ENCODE data around the gene NSD2. TPM values are rescaled to one million over a fixed set of nuclear protein-coding genes. Genes with fewer than 3 reads are reported as not detected.

Gene NSD2
- total RNA-seq (2014; rRNA removed; shearing (Covaris generic); ENCODE audit: low replicate concordance), result 54.9 and 64.9 TPM in 2 replicates

- Histone ChIP-seq H3K79me2 (ENCODE audit: low read length) (peaks cover 43% of the 10 kb centered on the region), H3K9me2 (replicated peaks; ENCODE audit: insufficient read depth, low read length) (no peaks in the 10 kb centered on the region), H3K27me3 (ENCODE audit: low read length) (no peaks in the 10 kb centered on the region), H4K20me1 (ENCODE audit: insufficient read depth, low read depth, low read length) (peaks cover 9% of the 10 kb centered on the region; the same call in 1 of the 2 replicates), H3K36me3 (ENCODE audit: insufficient read depth, low read length) (no peaks in the 10 kb centered on the region), H2AFZ (ENCODE audit: low read length) (peak within 1 kb of the TSS; percentile 91; the same call in 1 of the 2 replicates), H3K4me1 (ENCODE audit: low read length) (peaks cover 33% of the 10 kb centered on the region), H3K4me2 (ENCODE audit: low read depth, low read length, poor library complexity, severe bottlenecking) (peak within 1 kb of the TSS; percentile 92), H3K9ac (ENCODE audit: low read length) (peak within 1 kb of the TSS; percentile 97), H3K27ac (ENCODE audit: low read length) (peak within 1 kb of the TSS; percentile 87), H3K9me3 (ENCODE audit: low read length) (no peaks in the 10 kb centered on the region), H3K4me3 (ENCODE audit: low read length) (peak within 1 kb of the TSS; percentile 94)
- peak; percentile 97 for DNase-seq
Observed at GRCh38 chr4:1870578-1871443, at the start of gene NSD2. Gene NSD2, plus strand, starts transcription at chr4:1871393. Its CDS starts 29,262 bp downstream, at chr4:1900655.

GRCh38 chr4:1821679-1822567, 49.3 kb upstream of the NSD2 start:
- Histone ChIP-seq H3K4me2 (ENCODE audit: low read depth, low read length, poor library complexity, severe bottlenecking) (no peak overlapping the region), H3K36me3 (ENCODE audit: insufficient read depth, low read length) (peaks cover 12% of the 10 kb centered on the region), H3K4me1 (ENCODE audit: low read length) (no peaks in the 10 kb centered on the region), H3K9me2 (replicated peaks; ENCODE audit: insufficient read depth, low read length) (no peaks in the 10 kb centered on the region), H3K9me3 (ENCODE audit: low read length) (no peaks in the 10 kb centered on the region), H3K9ac (ENCODE audit: low read length) (no peak overlapping the region), H3K4me3 (ENCODE audit: low read length) (no peak overlapping the region), H3K79me2 (ENCODE audit: low read length) (no peaks in the 10 kb centered on the region), H3K27ac (ENCODE audit: low read length) (no peak overlapping the region), H4K20me1 (ENCODE audit: insufficient read depth, low read depth, low read length) (no peaks in the 10 kb centered on the region), H3K27me3 (ENCODE audit: low read length) (no peaks in the 10 kb centered on the region), H2AFZ (ENCODE audit: low read length) (no peak overlapping the region)
- DNase-seq, result no peak

GRCh38 chr4:1822568-1823544, 48.3 kb upstream of the NSD2 start:
- Histone ChIP-seq H3K9me3 (ENCODE audit: low read length) (no peaks in the 10 kb centered on the region), H3K36me3 (ENCODE audit: insufficient read depth, low read length) (peaks cover 10% of the 10 kb centered on the region), H3K27me3 (ENCODE audit: low read length) (no peaks in the 10 kb centered on the region), H3K79me2 (ENCODE audit: low read length) (no peaks in the 10 kb centered on the region), H4K20me1 (ENCODE audit: insufficient read depth, low read depth, low read length) (no peaks in the 10 kb centered on the region), H3K4me3 (ENCODE audit: low read length) (no peak overlapping the region), H3K4me2 (ENCODE audit: low read depth, low read length, poor library complexity, severe bottlenecking) (no peak overlapping the region), H3K9me2 (replicated peaks; ENCODE audit: insufficient read depth, low read length) (no peaks in the 10 kb centered on the region), H3K9ac (ENCODE audit: low read length) (no peak overlapping the region), H2AFZ (ENCODE audit: low read length) (no peak overlapping the region), H3K4me1 (ENCODE audit: low read length) (no peaks in the 10 kb centered on the region), H3K27ac (ENCODE audit: low read length) (no peak overlapping the region)
- no peak for DNase-seq

- Histone ChIP-seq H3K27ac (ENCODE audit: low read length) (no peak overlapping the region), H3K27me3 (ENCODE audit: low read length) (no peaks in the 10 kb centered on the region), H3K9me3 (ENCODE audit: low read length) (no peaks in the 10 kb centered on the region), H4K20me1 (ENCODE audit: insufficient read depth, low read depth, low read length) (no peaks in the 10 kb centered on the region), H3K9me2 (replicated peaks; ENCODE audit: insufficient read depth, low read length) (no peaks in the 10 kb centered on the region), H3K79me2 (ENCODE audit: low read length) (no peaks in the 10 kb centered on the region), H3K4me3 (ENCODE audit: low read length) (no peak overlapping the region), H3K4me2 (ENCODE audit: low read depth, low read length, poor library complexity, severe bottlenecking) (no peak overlapping the region), H2AFZ (ENCODE audit: low read length) (no peak overlapping the region), H3K36me3 (ENCODE audit: insufficient read depth, low read length) (peaks cover 10% of the 10 kb centered on the region), H3K9ac (ENCODE audit: low read length) (no peak overlapping the region), H3K4me1 (ENCODE audit: low read length) (no peaks in the 10 kb centered on the region)
- no peak for DNase-seq
Observed at GRCh38 chr4:1823545-1823932, 47.7 kb upstream of the NSD2 start.

GRCh38 chr4:1824746-1825145, 46.4 kb upstream of the NSD2 start:
- H3K27me3 ChIP-seq (ENCODE audit: low read length), result no peaks in the 10 kb centered on the region
- peaks cover 10% of the 10 kb centered on the region for H3K36me3 ChIP-seq (ENCODE audit: insufficient read depth, low read length)
- H4K20me1 ChIP-seq (ENCODE audit: insufficient read depth, low read depth, low read length), result no peaks in the 10 kb centered on the region
- H2AFZ ChIP-seq (ENCODE audit: low read length), result no peak overlapping the region
- DNase-seq, result no peak
- no peaks in the 10 kb centered on the region for H3K9me2 ChIP-seq (replicated peaks; ENCODE audit: insufficient read depth, low read length)
- no peaks in the 10 kb centered on the region for H3K79me2 ChIP-seq (ENCODE audit: low read length)
- H3K9ac ChIP-seq (ENCODE audit: low read length), result no peak overlapping the region
- no peak overlapping the region for H3K4me2 ChIP-seq (ENCODE audit: low read depth, low read length, poor library complexity, severe bottlenecking)
- H3K4me1 ChIP-seq (ENCODE audit: low read length), result no peaks in the 10 kb centered on the region
- H3K4me3 ChIP-seq (ENCODE audit: low read length), result no peak overlapping the region
- no peak overlapping the region for H3K27ac ChIP-seq (ENCODE audit: low read length)
- no peaks in the 10 kb centered on the region for H3K9me3 ChIP-seq (ENCODE audit: low read length)

GRCh38 chr4:1825326-1825725, 45.9 kb upstream of the NSD2 start:
- Histone ChIP-seq H3K4me1 (ENCODE audit: low read length) (no peaks in the 10 kb centered on the region), H3K9me3 (ENCODE audit: low read length) (no peaks in the 10 kb centered on the region), H3K4me3 (ENCODE audit: low read length) (no peak overlapping the region), H2AFZ (ENCODE audit: low read length) (no peak overlapping the region), H4K20me1 (ENCODE audit: insufficient read depth, low read depth, low read length) (no peaks in the 10 kb centered on the region), H3K36me3 (ENCODE audit: insufficient read depth, low read length) (peaks cover 10% of the 10 kb centered on the region), H3K27me3 (ENCODE audit: low read length) (no peaks in the 10 kb centered on the region), H3K27ac (ENCODE audit: low read length) (no peak overlapping the region), H3K79me2 (ENCODE audit: low read length) (no peaks in the 10 kb centered on the region), H3K9me2 (replicated peaks; ENCODE audit: insufficient read depth, low read length) (no peaks in the 10 kb centered on the region), H3K4me2 (ENCODE audit: low read depth, low read length, poor library complexity, severe bottlenecking) (no peak overlapping the region), H3K9ac (ENCODE audit: low read length) (no peak overlapping the region)
- DNase-seq, result no peak

GRCh38 chr4:1826531-1827350, 44.5 kb upstream of the NSD2 start:
- no peaks in the 10 kb centered on the region for H3K27me3 ChIP-seq (ENCODE audit: low read length)
- no peak overlapping the region for H3K27ac ChIP-seq (ENCODE audit: low read length)
- no peak for DNase-seq
- H3K4me2 ChIP-seq (ENCODE audit: low read depth, low read length, poor library complexity, severe bottlenecking), result no peak overlapping the region
- no peaks in the 10 kb centered on the region for H4K20me1 ChIP-seq (ENCODE audit: insufficient read depth, low read depth, low read length)
- H3K36me3 ChIP-seq (ENCODE audit: insufficient read depth, low read length), result peaks cover 14% of the 10 kb centered on the region
- H3K4me1 ChIP-seq (ENCODE audit: low read length), result no peaks in the 10 kb centered on the region
- H3K9ac ChIP-seq (ENCODE audit: low read length), result no peak overlapping the region
- no peak overlapping the region for H3K4me3 ChIP-seq (ENCODE audit: low read length)
- H3K9me2 ChIP-seq (replicated peaks; ENCODE audit: insufficient read depth, low read length), result no peaks in the 10 kb centered on the region
- H3K9me3 ChIP-seq (ENCODE audit: low read length), result no peaks in the 10 kb centered on the region
- no peak overlapping the region for H2AFZ ChIP-seq (ENCODE audit: low read length)
- no peaks in the 10 kb centered on the region for H3K79me2 ChIP-seq (ENCODE audit: low read length)
